Subcutaneous abdominal adipose tissue (tissue), 5 donors: Measurements from ENCODE around the gene FAM186B.

Source experiments
- H3K27ac ChIP-seq: one replicate; pipeline ENCODE4 v1.7.0; 2013; ENCODE audit warnings: low read depth, mild to moderate bottlenecking, inconsistent platforms, low read length, moderate library complexity
- H3K27me3 ChIP-seq, 5 donors: one replicate each; pipeline ENCODE4 v1.7.0; 2013; ENCODE audit warnings: low read length in 5 of 5, inconsistent platforms in 1 of 5; ENCODE audit not compliant: control insufficient read depth in 5 of 5, insufficient read depth in 4 of 5
- H3K36me3 ChIP-seq, 5 donors: one replicate each; pipeline ENCODE4 v1.7.0; 2013; ENCODE audit warnings: low read length in 5 of 5; ENCODE audit not compliant: control insufficient read depth in 5 of 5, insufficient read depth in 5 of 5
- H3K4me1 ChIP-seq, 5 donors: one replicate each; pipeline ENCODE4 v1.7.0; 2013; ENCODE audit warnings: low read length in 5 of 5, mild to moderate bottlenecking in 3 of 5, moderate library complexity in 1 of 5; ENCODE audit not compliant: control insufficient read depth in 5 of 5, insufficient read depth in 5 of 5
- H3K4me3 ChIP-seq, 5 donors: one replicate each; pipeline ENCODE4 v1.7.0; 2013; ENCODE audit warnings: low read length in 5 of 5, low read depth in 1 of 5
- H3K9ac ChIP-seq, 5 donors: one replicate each; pipeline ENCODE4 v1.7.0; 2013; ENCODE audit warnings: low read length in 5 of 5, mild to moderate bottlenecking in 4 of 5, moderate library complexity in 3 of 5
- H3K9me3 ChIP-seq, 5 donors: one replicate each; pipeline ENCODE4 v1.7.0; 2013; ENCODE audit warnings: low read length in 5 of 5; ENCODE audit not compliant: control insufficient read depth in 5 of 5
- donor health status: healthy.
- donor health status: healthy.
- donor health status: healthy.
- donor health status: healthy.
- donor health status: healthy.

Gene FAM186B

GRCh38 chr12:49626169-49626835, 20.9 kb upstream of the FAM186B start:
- no peak overlapping the region for H3K9ac ChIP-seq
- peaks cover 2 to 22% (median 19%) of the 10 kb centered on the region in 5 donors for H3K4me1 ChIP-seq
- H3K4me3 ChIP-seq: no peak overlapping the region
- no peaks in the 10 kb centered on the region for H3K36me3 ChIP-seq
- no peak overlapping the region for H3K27ac ChIP-seq
- no peaks in the 10 kb centered on the region for H3K9me3 ChIP-seq
- H3K27me3 ChIP-seq: no peaks in the 10 kb centered on the region

GRCh38 chr12:49624921-49625577, 19.6 kb upstream of the FAM186B start:
- Histone ChIP-seq H3K27ac (peak overlapping the region; percentile 16), H3K9me3 (no peaks in the 10 kb centered on the region), H3K9ac (no peak overlapping the region), H3K4me1 (peaks cover 2 to 24% (median 20%) of the 10 kb centered on the region in 5 donors), H3K4me3 (no peak overlapping the region), H3K27me3 (no peaks in the 10 kb centered on the region), H3K36me3 (no peaks in the 10 kb centered on the region)

- Histone ChIP-seq H3K27ac (peak within 1 kb of the TSS; percentile 76), H3K9ac (peak within 1 kb of the TSS; percentile 59 to 81 (median 69)), H3K27me3 (no peaks in the 10 kb centered on the region), H3K36me3 (no peaks in the 10 kb centered on the region), H3K4me3 (peak within 1 kb of the TSS; percentile 63 to 86 (median 79)), H3K4me1 (peaks cover 2 to 31% (median 24%) of the 10 kb centered on the region in 5 donors), H3K9me3 (no peaks in the 10 kb centered on the region)
Measured at GRCh38 chr12:49623142-49623904, 17.9 kb upstream of the FAM186B start, which contains the start of gene PRPF40B. Gene PRPF40B, plus strand, starts transcription at chr12:49623561. Its CDS starts 30 bp downstream, at chr12:49623591.

- H3K27me3 ChIP-seq: no peaks in the 10 kb centered on the region
- peak overlapping the region; percentile 76 for H3K27ac ChIP-seq
- no peaks in the 10 kb centered on the region for H3K9me3 ChIP-seq
- peak overlapping the region; percentile 63 to 86 (median 79) for H3K4me3 ChIP-seq
- peaks cover 2 to 31% (median 24%) of the 10 kb centered on the region in 5 donors for H3K4me1 ChIP-seq
- H3K9ac ChIP-seq: peak overlapping the region; percentile 59 to 81 (median 69)
- H3K36me3 ChIP-seq: no peaks in the 10 kb centered on the region
Measured at GRCh38 chr12:49622501-49623141, 17.2 kb upstream of the FAM186B start.

- no peaks in the 10 kb centered on the region for H3K27me3 ChIP-seq
- H3K36me3 ChIP-seq: no peaks in the 10 kb centered on the region
- no peak overlapping the region for H3K27ac ChIP-seq
- H3K4me1 ChIP-seq: peaks cover 2 to 31% (median 24%) of the 10 kb centered on the region in 5 donors
- H3K4me3 ChIP-seq: peak overlapping the region; percentile 63 to 86 (median 79)
- no peaks in the 10 kb centered on the region for H3K9me3 ChIP-seq
- H3K9ac ChIP-seq: peak overlapping the region in 4 of 5 donors; percentile 59 to 81 (median 74)
Measured at GRCh38 chr12:49621651-49622500, 16.4 kb upstream of the FAM186B start.

GRCh38 chr12:49619286-49619685, 13.8 kb upstream of the FAM186B start:
- Histone ChIP-seq H3K36me3 (no peaks in the 10 kb centered on the region), H3K4me3 (no peak overlapping the region), H3K4me1 (peaks cover 2 to 33% (median 24%) of the 10 kb centered on the region in 5 donors), H3K27ac (no peak overlapping the region), H3K27me3 (no peaks in the 10 kb centered on the region), H3K9me3 (no peaks in the 10 kb centered on the region), H3K9ac (no peak overlapping the region)

- Histone ChIP-seq H3K36me3 (no peaks in the 10 kb centered on the region), H3K9ac (no peak overlapping the region), H3K27me3 (no peaks in the 10 kb centered on the region), H3K4me1 (peaks cover 2 to 28% (median 21%) of the 10 kb centered on the region in 5 donors), H3K27ac (no peak overlapping the region), H3K9me3 (no peaks in the 10 kb centered on the region), H3K4me3 (no peak overlapping the region)
Measured at GRCh38 chr12:49618576-49618975, 13.1 kb upstream of the FAM186B start.

- Histone ChIP-seq H3K36me3 (no peaks in the 10 kb centered on the region), H3K27ac (no peak overlapping the region), H3K9me3 (no peaks in the 10 kb centered on the region), H3K9ac (no peak overlapping the region), H3K4me1 (peaks cover 2 to 16% (median 8%) of the 10 kb centered on the region in 5 donors), H3K4me3 (no peak overlapping the region), H3K27me3 (no peaks in the 10 kb centered on the region)
Measured at GRCh38 chr12:49616533-49617219, 11.2 kb upstream of the FAM186B start.

GRCh38 chr12:49615725-49616124, 10.3 kb upstream of the FAM186B start:
- Histone ChIP-seq H3K4me1 (peaks cover 0 to 14% (median 4%) of the 10 kb centered on the region in 5 donors), H3K36me3 (no peaks in the 10 kb centered on the region), H3K4me3 (no peak overlapping the region), H3K9me3 (no peaks in the 10 kb centered on the region), H3K27ac (no peak overlapping the region), H3K9ac (no peak overlapping the region), H3K27me3 (no peaks in the 10 kb centered on the region)
